Suprapubic skin (tissue), 4 donors: ENCODE results near the gene WWC2.

Source experiments
- CTCF ChIP-seq, 2 donors: fragments of 200-600 bp in 1 of 2; fragments of 450-650 bp in 1 of 2; sonication (generic) in 1 of 2; IDR thresholded peaks; one replicate each; pipeline ENCODE4 v1.5.1; 2016 to 2019; ENCODE audit warnings: antibody characterized with exemption in 2 of 2, mild to moderate bottlenecking in 1 of 2, moderate library complexity in 1 of 2
- POLR2A ChIP-seq, 2 donors: fragments of 450-650 bp; IDR thresholded peaks; one replicate each; pipeline ENCODE4 v1.6.1; 2017; ENCODE audit warnings: antibody characterized with exemption in 2 of 2, mild to moderate bottlenecking in 2 of 2, moderate library complexity in 2 of 2
- POLR2AphosphoS5 ChIP-seq, 3 donors: sonication (generic); formaldehyde crosslinking; IDR thresholded peaks; one replicate each; pipeline ENCODE4 v1.6.1; 2017; ENCODE audit warnings: antibody characterized with exemption in 3 of 3

- TF ChIP-seq POLR2A (IDR thresholded peaks at IDR 0.05) (no peak), POLR2AphosphoS5 (IDR thresholded peaks at IDR 0.05) (no peak), CTCF (IDR thresholded peaks at IDR 0.05) (no peak)
Observed at GRCh38 chr4:183074288-183074990, 24.6 kb upstream of the WWC2 start.
